HEK293 (cell line): ENCODE measurements around the gene EMC9.

Experiments used
- GFI1B ChIP-seq: fragments of 450-650 bp; formaldehyde crosslinking; IDR thresholded peaks from 2 replicates; pipeline ENCODE4 v1.5.1; 2016; ENCODE audit warnings: missing biosample characterization, missing genetic modification characterization
- GLI4 ChIP-seq: fragments of 450-650 bp; formaldehyde crosslinking; IDR thresholded peaks from 2 replicates; pipeline ENCODE4 v1.5.1; 2016; ENCODE audit warnings: missing biosample characterization, missing genetic modification characterization
- KLF9 ChIP-seq: fragments of 450-650 bp; formaldehyde crosslinking; IDR thresholded peaks from 2 replicates; pipeline ENCODE4 v1.5.1; 2016; ENCODE audit warnings: missing biosample characterization, missing genetic modification characterization, low read depth
- MYNN ChIP-seq: fragments of 450-650 bp; formaldehyde crosslinking; IDR thresholded peaks from 2 replicates; pipeline ENCODE4 v1.5.1; 2016; ENCODE audit warnings: missing biosample characterization, missing genetic modification characterization, borderline replicate concordance
- PRDM2 ChIP-seq: fragments of 450-650 bp; formaldehyde crosslinking; IDR thresholded peaks from 2 replicates; pipeline ENCODE4 v1.5.1; 2016; ENCODE audit warnings: missing biosample characterization, missing genetic modification characterization, borderline replicate concordance
- TRIM28 ChIP-seq: IDR thresholded peaks from 2 replicates; pipeline ENCODE4 v1.6.1; 2011; ENCODE audit warnings: low read length, control low read depth, borderline replicate concordance
- WT1 ChIP-seq: fragments of 450-650 bp; formaldehyde crosslinking; IDR thresholded peaks from 2 replicates; pipeline ENCODE4 v1.5.1; 2016; ENCODE audit warnings: missing biosample characterization, missing genetic modification characterization
- ZBTB10 ChIP-seq: fragments of 450-650 bp; formaldehyde crosslinking; IDR thresholded peaks from 2 replicates; pipeline ENCODE4 v1.5.1; 2016; ENCODE audit warnings: missing biosample characterization, missing genetic modification characterization
- ZBTB17 ChIP-seq: fragments of 450-650 bp; formaldehyde crosslinking; IDR thresholded peaks from 2 replicates; pipeline ENCODE4 v1.5.1; 2016; ENCODE audit warnings: missing biosample characterization, missing genetic modification characterization
- ZBTB44 ChIP-seq: fragments of 450-650 bp; IDR thresholded peaks from 2 replicates; pipeline ENCODE4 v1.5.1; 2018; ENCODE audit warnings: missing biosample characterization, mild to moderate bottlenecking, missing genetic modification characterization
- ZFHX2 ChIP-seq: fragments of 450-650 bp; formaldehyde crosslinking; conservative IDR thresholded peaks from 2 replicates; pipeline ENCODE4 v1.5.1; 2016; ENCODE audit warnings: missing biosample characterization, missing genetic modification characterization
- ZNF114 ChIP-seq: fragments of 450-650 bp; formaldehyde crosslinking; IDR thresholded peaks from 2 replicates; pipeline ENCODE4 v1.5.0; 2017; ENCODE audit warnings: missing biosample characterization, missing genetic modification characterization
- ZNF202 ChIP-seq: fragments of 450-650 bp; formaldehyde crosslinking; IDR thresholded peaks from 2 replicates; pipeline ENCODE4 v1.5.1; 2016; ENCODE audit warnings: missing biosample characterization, missing genetic modification characterization, borderline replicate concordance
- ZNF214 ChIP-seq: fragments of 450-650 bp; formaldehyde crosslinking; IDR thresholded peaks from 2 replicates; pipeline ENCODE4 v1.5.1; 2017; ENCODE audit warnings: missing biosample characterization, mild to moderate bottlenecking, missing genetic modification characterization, borderline replicate concordance
- ZNF23 ChIP-seq: fragments of 450-650 bp; formaldehyde crosslinking; IDR thresholded peaks from 2 replicates; pipeline ENCODE4 v1.5.1; 2016; ENCODE audit warnings: missing biosample characterization, missing genetic modification characterization, borderline replicate concordance
- ZNF280C ChIP-seq: fragments of 450-650 bp; formaldehyde crosslinking; IDR thresholded peaks from 2 replicates; pipeline ENCODE4 v1.5.1; 2016; ENCODE audit warnings: missing biosample characterization, missing genetic modification characterization
- ZNF292 ChIP-seq: fragments of 450-650 bp; formaldehyde crosslinking; IDR thresholded peaks from 2 replicates; pipeline ENCODE4 v1.5.1; 2016; ENCODE audit warnings: low read depth, missing biosample characterization, missing genetic modification characterization, borderline replicate concordance
- ZNF335 ChIP-seq: fragments of 450-650 bp; formaldehyde crosslinking; conservative IDR thresholded peaks from 2 replicates; pipeline ENCODE4 v1.5.1; 2016; ENCODE audit warnings: missing biosample characterization, missing genetic modification characterization
- ZNF354C ChIP-seq: fragments of 450-650 bp; formaldehyde crosslinking; IDR thresholded peaks from 2 replicates; pipeline ENCODE4 v1.5.1; 2016; ENCODE audit warnings: missing biosample characterization, missing genetic modification characterization, low read depth, borderline replicate concordance
- ZNF423 ChIP-seq: fragments of 450-650 bp; formaldehyde crosslinking; IDR thresholded peaks from 2 replicates; pipeline ENCODE4 v1.5.1; 2016; ENCODE audit warnings: missing biosample characterization, missing genetic modification characterization
- ZNF558 ChIP-seq: fragments of 450-650 bp; formaldehyde crosslinking; IDR thresholded peaks from 2 replicates; pipeline ENCODE4 v1.5.1; 2016; ENCODE audit warnings: missing biosample characterization, missing genetic modification characterization
- ZNF585B ChIP-seq: fragments of 450-650 bp; formaldehyde crosslinking; IDR thresholded peaks from 2 replicates; pipeline ENCODE4 v1.5.1; 2016; ENCODE audit warnings: missing biosample characterization, missing genetic modification characterization
- ZNF791 ChIP-seq: fragments of 450-650 bp; formaldehyde crosslinking; IDR thresholded peaks from 2 replicates; pipeline ENCODE4 v1.5.1; 2016; ENCODE audit warnings: missing biosample characterization, missing genetic modification characterization
- TF ChIP-seq, protein P1 (sequence below): fragments of 450-650 bp; formaldehyde crosslinking; IDR thresholded peaks from 2 replicates; pipeline ENCODE4 v1.5.1; 2016; ENCODE audit warnings: missing biosample characterization, missing genetic modification characterization
- TF ChIP-seq, protein P2 (sequence below): fragments of 450-650 bp; formaldehyde crosslinking; IDR thresholded peaks from 2 replicates; pipeline ENCODE4 v1.5.1; 2016; ENCODE audit warnings: missing biosample characterization, missing genetic modification characterization

The EMC9 gene

GRCh38 chr14:24146978-24147760 is 5.8 kb upstream of the EMC9 start, which contains the start of gene RNF31 (continued):
- TF ChIP-seq KLF9 (tag by site-specific recombination) (peak; percentile 2; the same call in 1 of the 2 replicates), ZBTB17 (tag by site-specific recombination) (no peak; the same call in 1 of the 2 replicates), ZNF214 (tag by site-specific recombination) (no peak), WT1 (tag by site-specific recombination) (0 out of 2 replicates have a peak, but pooled peaks have one; percentile 32), ZNF114 (tag by site-specific recombination) (no peak), ZNF280C (tag by site-specific recombination) (no peak), ZNF335 (no peak; the same call in 1 of the 2 replicates), ZBTB10 (tag by site-specific recombination) (peak; percentile 2; the same call in 1 of the 2 replicates), ZNF558 (tag by site-specific recombination) (no peak), ZNF292 (tag by site-specific recombination) (no peak), GLI4 (no peak), ZNF23 (tag by site-specific recombination) (no peak), PRDM2 (tag by site-specific recombination) (no peak), ZNF585B (tag by site-specific recombination) (no peak), GFI1B (tag by site-specific recombination) (no peak), ZBTB44 (tag by site-specific recombination) (no peak), ZNF791 (tag by site-specific recombination) (no peak), ZFHX2 (no peak), MYNN (no peak), ZNF202 (no peak), ZNF354C (no peak), ZNF423 (tag by site-specific recombination) (no peak), TRIM28 (no peak)
- TF ChIP-seq, protein P1, sequence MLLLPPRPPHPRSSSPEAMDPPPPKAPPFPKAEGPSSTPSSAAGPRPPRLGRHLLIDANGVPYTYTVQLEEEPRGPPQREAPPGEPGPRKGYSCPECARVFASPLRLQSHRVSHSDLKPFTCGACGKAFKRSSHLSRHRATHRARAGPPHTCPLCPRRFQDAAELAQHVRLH (tag by site-specific recombination): no peak
- TF ChIP-seq, protein P2, sequence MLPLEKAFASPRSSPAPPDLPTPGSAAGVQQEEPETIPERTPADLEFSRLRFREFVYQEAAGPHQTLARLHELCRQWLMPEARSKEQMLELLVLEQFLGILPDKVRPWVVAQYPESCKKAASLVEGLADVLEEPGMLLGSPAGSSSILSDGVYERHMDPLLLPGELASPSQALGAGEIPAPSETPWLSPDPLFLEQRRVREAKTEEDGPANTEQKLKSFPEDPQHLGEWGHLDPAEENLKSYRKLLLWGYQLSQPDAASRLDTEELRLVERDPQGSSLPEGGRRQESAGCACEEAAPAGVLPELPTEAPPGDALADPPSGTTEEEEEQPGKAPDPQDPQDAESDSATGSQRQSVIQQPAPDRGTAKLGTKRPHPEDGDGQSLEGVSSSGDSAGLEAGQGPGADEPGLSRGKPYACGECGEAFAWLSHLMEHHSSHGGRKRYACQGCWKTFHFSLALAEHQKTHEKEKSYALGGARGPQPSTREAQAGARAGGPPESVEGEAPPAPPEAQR (tag by site-specific recombination): no peak
